Activated naive CD4-positive, alpha-beta T cell treated with Interleukin-2 at 50 U/mL for 16 hours (primary cell): ENCODE data around the gene NOPCHAP1.

Source experiments
- DNase-seq: peaks from one replicate; pipeline ENCODE4 v3.0.0-alpha.2; 2020

Gene NOPCHAP1

DNA sequence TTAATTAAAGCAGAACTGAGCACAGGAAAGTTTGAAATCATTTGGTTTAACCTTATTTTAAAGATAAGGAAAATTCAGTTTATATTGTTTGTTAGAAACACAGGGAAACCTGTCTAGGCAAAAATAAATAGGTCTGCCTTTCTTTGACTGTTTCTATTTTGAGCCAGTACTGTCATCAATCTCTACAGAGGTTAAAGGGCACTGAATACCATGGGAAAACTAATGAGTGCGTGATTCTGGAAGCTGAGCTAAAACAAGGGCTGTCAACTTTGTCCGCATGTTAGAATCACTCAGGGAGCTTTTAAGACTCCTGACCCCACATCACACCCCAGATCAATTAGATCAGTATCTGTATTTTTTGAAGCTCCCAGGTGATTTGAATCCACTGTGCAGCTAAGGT, 38.8 kb downstream of the NOPCHAP1 start:
- no peak for DNase-seq

DNA sequence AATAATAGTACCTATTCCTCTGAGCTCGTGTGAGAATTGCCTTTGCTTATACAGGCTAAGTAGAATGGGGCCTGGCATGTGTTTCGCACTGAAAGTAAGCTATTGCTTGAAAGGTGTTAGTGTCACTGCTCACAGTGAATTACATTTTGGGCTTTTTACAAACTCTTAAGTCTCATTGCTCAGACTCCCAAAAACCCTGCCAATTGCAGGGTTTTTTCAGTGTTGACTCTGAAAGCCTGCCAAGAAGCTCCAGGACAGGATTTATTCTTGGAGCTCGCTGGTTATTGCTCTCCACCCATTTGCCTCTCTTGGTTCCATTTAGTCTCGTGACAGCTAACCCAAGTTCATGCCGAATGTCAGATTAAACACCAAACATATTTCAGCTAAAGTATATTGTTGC, 39.8 kb downstream of the NOPCHAP1 start:
- no peak for DNase-seq

DNA sequence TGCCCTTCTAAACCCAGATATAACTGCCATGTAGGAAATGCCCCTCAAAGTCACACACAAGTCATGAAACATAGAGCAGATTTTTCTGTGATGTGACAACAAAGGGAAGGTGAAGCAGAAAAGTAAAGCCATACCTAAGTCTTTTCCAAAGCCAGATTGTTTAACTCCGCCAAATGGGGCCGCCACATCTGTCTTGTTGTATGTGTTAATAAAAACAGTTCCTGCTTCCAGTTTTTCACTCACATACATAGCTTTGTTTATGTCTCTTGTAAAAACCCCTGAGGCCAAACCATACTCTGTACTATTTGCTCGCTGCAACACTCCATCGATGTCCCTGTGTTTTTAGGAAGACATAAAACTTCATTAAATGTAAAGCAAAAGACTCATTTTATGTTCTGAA, 40.3 kb downstream of the NOPCHAP1 start:
- DNase-seq, result no peak

DNA sequence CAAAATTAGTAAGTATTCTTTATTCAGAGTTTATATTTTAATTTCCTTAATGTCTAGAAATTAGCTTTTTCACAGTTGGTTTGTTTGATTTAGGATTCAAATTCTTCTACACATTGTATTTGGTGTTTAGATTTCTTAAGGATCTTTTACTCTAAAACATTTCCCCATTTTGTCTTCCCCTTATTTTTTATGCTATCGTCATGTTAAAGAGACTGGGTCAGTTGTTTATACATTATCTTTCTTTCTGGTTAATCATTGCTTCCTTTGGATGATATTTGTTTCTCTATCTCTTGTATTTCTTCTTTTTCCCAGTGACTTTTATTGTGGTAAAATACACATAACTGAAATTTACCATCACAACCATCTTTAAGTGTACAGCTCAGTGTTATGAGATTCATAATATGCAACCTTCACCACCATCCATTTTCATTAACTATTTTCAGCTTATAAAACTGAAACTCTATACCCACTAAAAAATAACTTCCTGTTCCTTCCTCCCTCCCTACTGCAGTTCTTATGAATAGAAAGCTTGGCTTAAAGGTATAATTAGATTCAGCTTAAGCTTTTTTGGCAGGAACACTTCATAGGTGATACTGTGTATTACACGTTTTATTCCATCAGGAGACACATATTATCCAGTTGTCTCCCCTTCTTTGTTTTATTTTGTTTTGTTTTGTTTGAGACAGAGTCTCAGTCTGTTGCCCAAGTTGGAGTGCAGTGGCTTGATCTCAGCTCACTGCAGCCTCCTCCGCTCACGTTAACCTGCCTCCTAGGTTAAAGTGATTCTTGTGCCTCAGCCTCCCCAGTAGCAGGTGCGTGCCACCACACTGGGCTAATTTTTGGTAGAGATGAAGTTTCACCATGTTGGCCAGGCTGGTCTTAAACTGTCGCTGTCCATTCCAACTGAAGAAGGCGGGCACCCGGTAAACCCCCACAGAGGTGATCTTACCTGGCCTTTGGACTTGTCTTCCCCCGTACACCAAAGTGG, 45.0 kb downstream of the NOPCHAP1 start:
- DNase-seq, result no peak

DNA sequence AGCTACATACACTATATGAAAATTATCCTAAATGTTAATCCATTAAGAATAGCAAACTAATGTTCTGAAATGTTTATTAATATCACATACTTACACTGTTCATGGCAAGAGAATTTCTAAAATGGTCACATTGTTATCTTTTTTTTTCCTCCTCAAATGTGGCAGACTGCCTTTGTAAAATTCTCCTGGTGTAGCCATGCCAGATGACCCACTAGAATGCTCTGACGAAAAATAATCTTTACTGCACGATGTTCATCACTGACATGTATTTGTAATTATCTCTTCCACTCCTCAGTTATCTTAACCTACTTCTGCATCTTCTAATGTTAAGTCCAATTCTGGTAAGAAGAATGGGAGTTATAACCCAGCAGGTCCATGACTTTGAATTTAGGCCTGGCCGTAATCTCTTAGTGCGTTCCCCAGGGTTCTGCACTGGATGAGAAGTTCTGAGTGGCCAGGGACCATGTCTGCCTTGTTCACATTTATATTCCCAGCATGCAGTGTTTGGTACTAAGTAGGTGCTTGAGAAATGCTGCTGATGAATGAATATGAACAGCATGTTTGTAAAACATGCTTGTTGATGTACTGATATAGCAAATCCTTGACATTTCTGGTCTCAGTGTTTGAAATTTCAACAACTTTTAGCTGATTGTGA, 46.7 kb downstream of the NOPCHAP1 start:
- DNase-seq, result no peak

DNA sequence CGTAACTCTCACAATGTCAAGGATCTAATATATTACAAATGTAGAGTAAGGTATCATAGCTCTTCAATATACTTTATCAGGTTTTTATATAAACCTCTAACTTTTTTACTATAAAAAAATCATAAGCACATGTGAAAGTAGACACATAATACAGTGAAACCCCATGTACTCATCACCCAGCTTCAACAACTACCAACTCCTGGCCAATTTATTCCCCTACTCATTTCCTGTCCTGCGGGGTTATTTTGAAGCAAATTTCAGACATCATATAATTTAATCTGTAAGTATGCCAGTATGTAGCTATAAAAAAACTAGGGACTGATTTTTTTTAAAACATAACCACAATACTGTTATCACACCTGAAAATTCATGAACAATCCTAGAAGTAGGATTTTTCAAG, 47.7 kb downstream of the NOPCHAP1 start:
- no peak for DNase-seq
